Measurements from ENCODE around the gene C6orf132.

Gene C6orf132

GRCh38 chr6:42088101-42088591 is 54.3 kb downstream of the C6orf132 start:
- Histone ChIP-seq H3K79me2 (ENCODE audit: control insufficient read depth, low read length) (no peaks in the 10 kb centered on the region), H3K9me3 (ENCODE audit: control insufficient read depth, insufficient read depth, low read length) (no peaks in the 10 kb centered on the region), H3K27ac (ENCODE audit: low read depth, low read length) (no peak overlapping the region), H3K27me3 (ENCODE audit: control insufficient read depth, low read length) (peaks cover 3% of the 10 kb centered on the region; the same call in 1 of the 2 replicates), H4K20me1 (ENCODE audit: control insufficient read depth, insufficient read depth, low read depth, low read length) (no peaks in the 10 kb centered on the region), H3K9me2 (replicated peaks; ENCODE audit: control insufficient read depth, low read length) (no peaks in the 10 kb centered on the region), H3F3A (ENCODE audit: control insufficient read depth, insufficient read depth) (no peaks in the 10 kb centered on the region), H3K4me2 (ENCODE audit: low read length) (no peak overlapping the region), H3K36me3 (ENCODE audit: control insufficient read depth, low read length) (no peaks in the 10 kb centered on the region), H3K4me3 (ENCODE audit: low read length) (no peak overlapping the region), H3K4me1 (ENCODE audit: control insufficient read depth, low read length) (no peaks in the 10 kb centered on the region)
- no peak for TF ChIP-seq EZH2phosphoT487 (IDR thresholded peaks at IDR 0.05; ENCODE audit: borderline replicate concordance, low read length)
- TF ChIP-seq, protein P1, sequence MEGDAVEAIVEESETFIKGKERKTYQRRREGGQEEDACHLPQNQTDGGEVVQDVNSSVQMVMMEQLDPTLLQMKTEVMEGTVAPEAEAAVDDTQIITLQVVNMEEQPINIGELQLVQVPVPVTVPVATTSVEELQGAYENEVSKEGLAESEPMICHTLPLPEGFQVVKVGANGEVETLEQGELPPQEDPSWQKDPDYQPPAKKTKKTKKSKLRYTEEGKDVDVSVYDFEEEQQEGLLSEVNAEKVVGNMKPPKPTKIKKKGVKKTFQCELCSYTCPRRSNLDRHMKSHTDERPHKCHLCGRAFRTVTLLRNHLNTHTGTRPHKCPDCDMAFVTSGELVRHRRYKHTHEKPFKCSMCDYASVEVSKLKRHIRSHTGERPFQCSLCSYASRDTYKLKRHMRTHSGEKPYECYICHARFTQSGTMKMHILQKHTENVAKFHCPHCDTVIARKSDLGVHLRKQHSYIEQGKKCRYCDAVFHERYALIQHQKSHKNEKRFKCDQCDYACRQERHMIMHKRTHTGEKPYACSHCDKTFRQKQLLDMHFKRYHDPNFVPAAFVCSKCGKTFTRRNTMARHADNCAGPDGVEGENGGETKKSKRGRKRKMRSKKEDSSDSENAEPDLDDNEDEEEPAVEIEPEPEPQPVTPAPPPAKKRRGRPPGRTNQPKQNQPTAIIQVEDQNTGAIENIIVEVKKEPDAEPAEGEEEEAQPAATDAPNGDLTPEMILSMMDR (IDR thresholded peaks at IDR 0.05; ENCODE audit: low read depth, low read length, poor library complexity, severe bottlenecking): no peak

GRCh38 chr6:42086046-42087035 is 56.1 kb downstream of the C6orf132 start:
- Histone ChIP-seq H4K20me1 (ENCODE audit: control insufficient read depth, insufficient read depth, low read depth, low read length) (no peaks in the 10 kb centered on the region), H3K4me2 (ENCODE audit: low read length) (no peak overlapping the region), H3K4me1 (ENCODE audit: control insufficient read depth, low read length) (no peaks in the 10 kb centered on the region), H3K9me3 (ENCODE audit: control insufficient read depth, insufficient read depth, low read length) (no peaks in the 10 kb centered on the region), H3K79me2 (ENCODE audit: control insufficient read depth, low read length) (no peaks in the 10 kb centered on the region), H3K4me3 (ENCODE audit: low read length) (no peak overlapping the region), H3K27me3 (ENCODE audit: control insufficient read depth, low read length) (peaks cover 3% of the 10 kb centered on the region; the same call in 1 of the 2 replicates), H3K27ac (ENCODE audit: low read depth, low read length) (no peak overlapping the region), H3K36me3 (ENCODE audit: control insufficient read depth, low read length) (no peaks in the 10 kb centered on the region), H3K9me2 (replicated peaks; ENCODE audit: control insufficient read depth, low read length) (no peaks in the 10 kb centered on the region), H3F3A (ENCODE audit: control insufficient read depth, insufficient read depth) (no peaks in the 10 kb centered on the region)
- TF ChIP-seq, protein P1 (IDR thresholded peaks at IDR 0.05; ENCODE audit: low read depth, low read length, poor library complexity, severe bottlenecking): no peak
- TF ChIP-seq EZH2phosphoT487 (IDR thresholded peaks at IDR 0.05; ENCODE audit: borderline replicate concordance, low read length): no peak

DNA sequence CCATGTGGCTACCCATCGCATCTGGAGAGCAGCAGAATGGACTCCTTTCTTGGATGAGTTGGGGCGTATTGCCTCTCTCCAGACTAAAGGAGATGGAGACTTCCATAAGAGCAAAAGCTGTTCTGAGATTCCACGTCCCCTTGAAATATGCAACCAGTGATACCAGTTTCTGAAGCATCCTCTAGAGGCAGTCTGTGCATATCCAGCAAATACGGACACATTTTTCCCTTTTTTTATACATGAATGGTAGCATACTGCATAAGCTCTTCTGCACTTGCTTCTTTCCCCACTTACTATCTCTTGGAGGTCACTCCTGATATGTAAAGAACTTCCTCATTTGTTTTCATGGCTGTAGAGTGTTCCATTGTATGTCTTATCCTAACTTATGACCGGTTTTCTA is 57.5 kb downstream of the C6orf132 start:
- Histone ChIP-seq H3K4me3 (ENCODE audit: low read length) (no peak overlapping the region), H3K27ac (ENCODE audit: low read depth, low read length) (no peak overlapping the region), H3K4me1 (ENCODE audit: control insufficient read depth, low read length) (no peaks in the 10 kb centered on the region), H3K4me2 (ENCODE audit: low read length) (no peak overlapping the region), H3K27me3 (ENCODE audit: control insufficient read depth, low read length) (no peaks in the 10 kb centered on the region), H3K9me3 (ENCODE audit: control insufficient read depth, insufficient read depth, low read length) (no peaks in the 10 kb centered on the region), H3K9me2 (replicated peaks; ENCODE audit: control insufficient read depth, low read length) (no peaks in the 10 kb centered on the region), H3F3A (ENCODE audit: control insufficient read depth, insufficient read depth) (no peaks in the 10 kb centered on the region), H4K20me1 (ENCODE audit: control insufficient read depth, insufficient read depth, low read depth, low read length) (no peaks in the 10 kb centered on the region), H3K36me3 (ENCODE audit: control insufficient read depth, low read length) (no peaks in the 10 kb centered on the region), H3K79me2 (ENCODE audit: control insufficient read depth, low read length) (no peaks in the 10 kb centered on the region)
- TF ChIP-seq, protein P1 (IDR thresholded peaks at IDR 0.05; ENCODE audit: low read depth, low read length, poor library complexity, severe bottlenecking): no peak
- no peak for TF ChIP-seq EZH2phosphoT487 (IDR thresholded peaks at IDR 0.05; ENCODE audit: borderline replicate concordance, low read length)

All from DOHH2 (cell line).